GM19397 (cell line): ENCODE measurements around the gene LRRC23.

Source experiments
- ATAC-seq: cut with Tn5 transposase; IDR thresholded peaks from one replicate; pipeline ENCODE4 v1.9.1; 2021; ENCODE audit warnings: mild to moderate bottlenecking, moderate library complexity; ENCODE audit not compliant: unreplicated experiment

The LRRC23 gene

GRCh38 chr12:6923851-6924250, 19.2 kb downstream of the LRRC23 start:
- ATAC-seq: no peak

- no peak for ATAC-seq
Observed at GRCh38 chr12:6925239-6925539, 20.6 kb downstream of the LRRC23 start.

DNA sequence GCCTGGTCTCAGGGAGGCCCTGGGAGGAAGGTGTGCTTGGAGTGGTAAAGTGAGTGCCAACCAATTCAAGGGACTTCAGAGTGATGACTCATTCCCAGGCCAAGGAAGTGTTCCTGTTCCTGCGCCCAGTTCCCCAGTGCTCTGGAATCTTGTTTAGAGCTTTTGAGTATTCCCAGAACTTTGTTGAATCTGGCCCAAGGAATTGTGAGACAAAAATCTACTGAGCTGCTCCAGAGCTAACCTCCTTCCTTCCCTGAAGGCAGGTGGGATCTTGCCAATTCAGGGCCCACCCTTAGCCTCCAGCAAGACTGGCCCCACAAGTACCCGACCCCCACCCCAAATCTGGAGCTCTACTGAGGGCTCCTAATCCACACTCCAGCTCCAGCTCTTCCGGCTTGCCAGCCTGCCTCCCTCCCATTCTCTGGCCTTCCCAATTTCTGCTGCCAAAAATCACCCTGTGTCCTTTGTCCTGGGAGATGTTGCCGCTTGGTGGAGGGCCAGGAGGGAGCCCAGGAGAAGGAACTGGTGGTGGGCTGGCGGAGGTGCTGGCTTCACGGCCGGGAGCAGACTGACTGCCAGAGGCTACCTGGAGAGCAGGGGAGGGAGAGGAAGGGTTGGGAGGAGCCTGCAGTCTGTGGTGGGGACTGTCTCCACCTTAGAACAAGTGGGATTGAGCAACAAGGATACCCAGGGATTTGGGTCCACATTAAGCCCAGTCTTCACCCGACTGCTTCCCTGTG, 21.1 kb downstream of the LRRC23 start:
- ATAC-seq: no peak

DNA sequence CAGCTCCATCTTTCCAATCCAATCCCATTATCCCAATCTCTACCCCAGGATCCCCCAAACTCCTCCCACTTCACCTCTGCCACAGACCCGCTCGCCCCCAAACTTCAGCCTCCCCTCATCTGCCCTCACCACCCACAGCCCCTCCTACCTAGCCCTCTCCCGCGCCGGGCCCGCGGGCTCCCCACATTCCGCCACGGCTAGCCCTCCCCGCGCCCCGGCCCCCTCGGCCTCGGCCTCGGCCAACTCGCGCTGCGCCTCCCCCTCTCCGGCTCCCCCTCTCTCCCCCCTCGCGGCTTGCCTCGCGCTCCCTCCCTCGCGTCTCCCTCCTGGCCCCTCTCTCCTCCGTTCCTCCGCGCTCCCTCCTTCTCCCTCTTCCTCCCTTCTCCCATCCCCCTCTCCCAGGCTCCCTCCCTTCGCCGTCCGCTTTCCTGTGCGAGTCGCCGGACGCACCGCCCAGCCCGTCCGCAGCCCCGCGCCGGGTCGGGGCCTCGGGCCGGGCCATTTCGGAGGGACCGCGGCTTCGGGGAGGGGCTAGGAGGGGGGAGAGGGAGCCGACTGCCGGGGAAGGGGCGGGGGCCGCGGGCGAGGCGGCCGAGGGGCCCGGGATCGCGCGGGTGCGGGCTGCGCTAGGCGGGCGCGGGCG, 22.9 kb downstream of the LRRC23 start, which contains the start of gene ATN1:
Gene ATN1, plus strand, starts transcription at position 581 of the 643 bp plus-strand sequence. CDS start 6,043 bp downstream, outside the sequence.
- no peak for ATAC-seq

GRCh38 chr12:6928022-6928702, 23.5 kb downstream of the LRRC23 start:
- no peak for ATAC-seq

- ATAC-seq: no peak
Observed at GRCh38 chr12:6928703-6929407, 24.2 kb downstream of the LRRC23 start.

DNA sequence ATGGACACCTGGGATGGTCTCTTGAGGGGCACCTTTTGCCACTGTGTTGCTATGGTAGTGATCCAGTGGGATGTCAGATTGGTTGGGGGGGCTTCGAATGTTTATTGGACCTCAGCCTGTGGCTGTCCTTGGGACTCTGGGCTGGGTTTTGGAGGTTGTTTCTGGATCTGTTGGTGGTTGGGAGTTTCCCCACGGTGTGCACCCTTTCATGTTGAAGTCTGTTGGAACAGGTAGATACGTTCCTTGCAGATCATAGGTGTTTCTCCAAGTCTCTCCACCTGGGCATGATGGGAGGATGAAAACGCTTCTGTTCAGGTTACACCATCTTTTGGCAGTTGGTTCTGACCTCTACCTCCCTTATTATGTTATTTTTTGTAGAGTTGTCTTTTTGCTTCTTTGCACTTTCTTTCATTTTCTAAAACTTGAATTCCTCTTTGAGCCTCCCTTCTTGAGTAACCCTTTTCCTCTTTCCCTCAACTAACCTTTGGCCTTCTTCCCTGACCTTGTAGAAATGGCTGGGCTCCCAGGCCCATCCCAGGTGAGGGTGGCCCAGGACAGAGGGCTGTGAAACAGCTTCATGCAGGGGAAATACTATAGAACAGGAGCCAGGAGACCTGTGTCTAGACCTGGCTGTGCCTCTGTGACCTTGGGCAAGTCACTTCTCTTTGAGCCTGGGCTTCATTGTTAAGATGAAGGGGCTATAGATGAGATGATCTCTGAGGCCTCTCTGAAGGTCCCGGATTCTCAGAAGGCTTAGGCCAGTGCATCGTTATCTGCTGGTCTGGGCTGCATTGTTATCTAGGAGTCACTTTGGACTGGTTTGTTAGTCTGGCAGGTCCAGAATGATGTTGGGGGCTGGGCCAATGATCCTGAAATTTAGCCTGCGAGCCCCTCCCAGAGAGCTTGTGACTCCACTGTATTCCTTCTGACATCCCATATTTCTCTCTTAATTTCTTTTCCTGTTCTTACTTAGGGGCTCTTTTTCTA, 25.1 kb downstream of the LRRC23 start:
- no peak for ATAC-seq

DNA sequence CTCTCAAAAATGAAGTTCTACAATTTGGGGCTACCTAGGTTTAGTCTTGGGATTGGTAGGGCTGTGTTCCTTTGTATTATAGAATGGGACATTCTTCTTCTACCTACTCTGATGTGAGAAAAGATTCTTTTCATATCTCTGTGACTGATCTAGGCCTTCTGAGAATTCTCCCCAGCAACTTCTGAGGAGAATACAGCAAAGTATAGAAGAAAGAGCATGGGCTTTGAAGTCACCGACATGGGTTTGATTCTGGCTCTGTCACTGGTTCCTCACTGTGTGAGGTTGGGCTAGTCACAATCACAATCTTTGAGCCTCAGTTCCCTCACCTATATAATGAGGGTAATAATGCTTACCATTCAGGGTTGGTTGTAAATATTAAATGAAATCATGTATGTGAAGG, 28.1 kb downstream of the LRRC23 start:
- ATAC-seq: no peak

DNA sequence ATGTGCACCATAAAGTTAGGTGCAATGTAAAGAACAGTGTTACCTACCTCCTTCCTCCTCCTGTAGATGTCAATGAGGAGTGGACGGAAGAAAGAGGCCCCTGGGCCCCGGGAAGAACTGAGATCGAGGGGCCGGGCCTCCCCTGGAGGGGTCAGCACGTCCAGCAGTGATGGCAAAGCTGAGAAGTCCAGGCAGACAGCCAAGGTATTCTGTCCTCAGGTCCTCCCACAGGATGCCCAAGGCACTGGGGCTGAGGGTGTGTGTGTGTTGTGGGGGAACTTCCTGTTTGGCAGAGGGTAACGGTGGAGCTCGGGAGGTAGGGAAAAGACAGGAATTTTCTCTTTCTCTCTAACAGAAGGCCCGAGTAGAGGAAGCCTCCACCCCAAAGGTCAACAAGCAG, 29.5 kb downstream of the LRRC23 start:
- no peak for ATAC-seq

- ATAC-seq: no peak
Observed at GRCh38 chr12:6935371-6936193, 31.0 kb downstream of the LRRC23 start.

DNA sequence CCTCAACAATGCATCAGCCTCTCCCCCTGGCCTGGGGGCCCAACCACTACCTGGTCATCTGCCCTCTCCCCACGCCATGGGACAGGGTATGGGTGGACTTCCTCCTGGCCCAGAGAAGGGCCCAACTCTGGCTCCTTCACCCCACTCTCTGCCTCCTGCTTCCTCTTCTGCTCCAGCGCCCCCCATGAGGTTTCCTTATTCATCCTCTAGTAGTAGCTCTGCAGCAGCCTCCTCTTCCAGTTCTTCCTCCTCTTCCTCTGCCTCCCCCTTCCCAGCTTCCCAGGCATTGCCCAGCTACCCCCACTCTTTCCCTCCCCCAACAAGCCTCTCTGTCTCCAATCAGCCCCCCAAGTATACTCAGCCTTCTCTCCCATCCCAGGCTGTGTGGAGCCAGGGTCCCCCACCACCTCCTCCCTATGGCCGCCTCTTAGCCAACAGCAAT, 31.6 kb downstream of the LRRC23 start:
- no peak for ATAC-seq

GRCh38 chr12:6936636-6937480, 32.2 kb downstream of the LRRC23 start:
- peak; percentile 7 for ATAC-seq

DNA sequence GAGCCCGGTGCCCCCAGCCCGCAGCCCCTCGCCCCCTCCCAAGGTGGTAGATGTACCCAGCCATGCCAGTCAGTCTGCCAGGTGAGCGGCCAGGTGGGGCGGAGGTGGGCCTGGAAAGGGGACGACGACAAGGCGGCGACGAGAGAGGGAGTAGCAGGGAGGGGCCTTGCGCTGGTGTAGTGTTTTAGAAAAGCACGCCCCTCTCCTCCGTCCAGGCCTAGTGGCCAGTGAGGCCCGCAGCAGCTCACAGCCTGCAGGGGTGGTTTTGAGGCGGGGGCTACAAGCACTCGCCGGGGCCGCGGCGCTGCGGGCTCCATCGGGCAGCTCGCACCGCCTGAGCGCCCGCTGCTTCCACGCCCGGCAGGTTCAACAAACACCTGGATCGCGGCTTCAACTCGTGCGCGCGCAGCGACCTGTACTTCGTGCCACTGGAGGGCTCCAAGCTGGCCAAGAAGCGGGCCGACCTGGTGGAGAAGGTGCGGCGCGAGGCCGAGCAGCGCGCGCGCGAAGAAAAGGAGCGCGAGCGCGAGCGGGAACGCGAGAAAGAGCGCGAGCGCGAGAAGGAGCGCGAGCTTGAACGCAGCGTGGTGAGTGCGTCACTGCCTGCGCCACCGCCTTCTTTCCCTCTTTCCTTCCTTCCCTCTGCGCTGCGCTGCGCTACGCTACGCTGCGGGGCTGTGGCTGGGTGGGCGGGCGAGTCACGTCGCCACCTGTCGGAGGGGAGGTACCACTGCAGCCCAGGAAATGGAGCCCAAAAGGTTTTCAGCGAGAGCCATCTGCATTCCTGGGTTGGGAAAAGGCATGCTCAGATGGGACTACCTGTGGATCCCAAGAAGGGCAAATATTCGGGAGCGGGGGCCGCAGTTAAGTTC, 33.1 kb downstream of the LRRC23 start:
- peak; percentile 88 for ATAC-seq

DNA sequence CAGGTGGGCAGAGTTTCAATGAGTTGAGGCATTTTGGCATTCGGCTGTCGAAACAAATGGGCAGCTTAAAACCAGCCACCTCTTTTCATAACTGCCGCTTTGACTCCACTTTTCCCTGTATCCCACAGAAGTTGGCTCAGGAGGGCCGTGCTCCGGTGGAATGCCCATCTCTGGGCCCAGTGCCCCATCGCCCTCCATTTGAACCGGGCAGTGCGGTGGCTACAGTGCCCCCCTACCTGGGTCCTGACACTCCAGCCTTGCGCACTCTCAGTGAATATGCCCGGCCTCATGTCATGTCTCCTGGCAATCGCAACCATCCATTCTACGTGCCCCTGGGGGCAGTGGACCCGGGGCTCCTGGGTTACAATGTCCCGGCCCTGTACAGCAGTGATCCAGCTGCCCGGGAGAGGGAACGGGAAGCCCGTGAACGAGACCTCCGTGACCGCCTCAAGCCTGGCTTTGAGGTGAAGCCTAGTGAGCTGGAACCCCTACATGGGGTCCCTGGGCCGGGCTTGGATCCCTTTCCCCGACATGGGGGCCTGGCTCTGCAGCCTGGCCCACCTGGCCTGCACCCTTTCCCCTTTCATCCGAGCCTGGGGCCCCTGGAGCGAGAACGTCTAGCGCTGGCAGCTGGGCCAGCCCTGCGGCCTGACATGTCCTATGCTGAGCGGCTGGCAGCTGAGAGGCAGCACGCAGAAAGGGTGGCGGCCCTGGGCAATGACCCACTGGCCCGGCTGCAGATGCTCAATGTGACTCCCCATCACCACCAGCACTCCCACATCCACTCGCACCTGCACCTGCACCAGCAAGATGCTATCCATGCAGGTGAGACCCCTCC, 34.0 kb downstream of the LRRC23 start:
- ATAC-seq: no peak

- ATAC-seq: no peak
Observed at GRCh38 chr12:6939191-6939540, 34.5 kb downstream of the LRRC23 start.

GRCh38 chr12:6941267-6941666, 36.6 kb downstream of the LRRC23 start:
- ATAC-seq: no peak

GRCh38 chr12:6941782-6942181, 37.2 kb downstream of the LRRC23 start:
- ATAC-seq: no peak
